HepG2 (cell line): ENCODE results near the gene CA11. TPM values are rescaled to one million over a fixed set of nuclear protein-coding genes. Genes with fewer than 3 reads are reported as not detected.
A peak's percentile ranks its signal among the peaks of the same experiment; 100 is the strongest.

Experiments used
- CREM ChIP-seq, 2 experiments: sonication (generic) in 1 of 2; formaldehyde crosslinking in 1 of 2; IDR thresholded peaks; 2 replicates each; pipeline versions ENCODE4 v1.4.0 to v1.6.1; 2016 to 2020; ENCODE audit warnings: antibody characterized with exemption in 1 of 2, mild to moderate bottlenecking in 1 of 2, missing genetic modification reagents in 1 of 2
- ESRRA ChIP-seq: sonication (generic); formaldehyde crosslinking; IDR thresholded peaks from 2 replicates; pipeline ENCODE4 v1.5.1; 2020; ENCODE audit warnings: mild to moderate bottlenecking, low read depth, missing genetic modification reagents
- FOXJ3 ChIP-seq: sonication (generic); formaldehyde crosslinking; IDR thresholded peaks from 2 replicates; pipeline ENCODE4 v1.4.0; 2020; ENCODE audit warnings: missing genetic modification reagents, mild to moderate bottlenecking, borderline replicate concordance
- FOXP1 ChIP-seq, 2 experiments: fragments of 450-650 bp in 1 of 2; IDR thresholded peaks; 2 replicates each; pipeline ENCODE4 v1.6.1; 2017 to 2018; ENCODE audit warnings: antibody characterized with exemption in 1 of 2
- GZF1 ChIP-seq: sonication (generic); formaldehyde crosslinking; IDR thresholded peaks from 2 replicates; pipeline ENCODE4 v1.5.1; 2020; ENCODE audit warnings: mild to moderate bottlenecking, missing genetic modification reagents
- KLF16 ChIP-seq, 2 experiments: sonication (generic) in 1 of 2; formaldehyde crosslinking in 1 of 2; IDR thresholded peaks; 2 replicates each; pipeline versions ENCODE4 v1.6.1 to v1.8.0; 2016 to 2023; ENCODE audit warnings: missing genetic modification reagents in 2 of 2, missing compliant biosample characterization in 1 of 2
- MAFK ChIP-seq, 2 experiments: IDR thresholded peaks in 1 of 2; conservative IDR thresholded peaks in 1 of 2; 2 replicates each; pipeline ENCODE4 v1.6.1; 2011; ENCODE audit warnings: improper control_type of control experiment in 2 of 2, low read length in 2 of 2
- MLLT10 ChIP-seq: sonication (generic); formaldehyde crosslinking; IDR thresholded peaks from 2 replicates; pipeline ENCODE4 v1.4.0; 2020; ENCODE audit warnings: missing genetic modification reagents
- PCBP2 ChIP-seq: fragments of 200-400 bp; formaldehyde crosslinking; optimal IDR thresholded peaks from 2 replicates; pipeline ENCODE3; 2018; ENCODE audit warnings: low read length, low read depth; ENCODE audit not compliant: poor library complexity, severe bottlenecking
- RCOR2 ChIP-seq: IDR thresholded peaks from 2 replicates; pipeline ENCODE4 v1.6.1; 2016; ENCODE audit warnings: missing biosample characterization, missing genetic modification reagents
- RELA ChIP-seq: sonication (generic); formaldehyde crosslinking; IDR thresholded peaks from 2 replicates; pipeline ENCODE4 v1.4.0; 2020; ENCODE audit warnings: missing genetic modification reagents
- SETDB1 ChIP-seq: sonication (generic); formaldehyde crosslinking; IDR thresholded peaks from 2 replicates; pipeline ENCODE4 v1.5.1; 2020; ENCODE audit warnings: missing genetic modification reagents, mild to moderate bottlenecking, borderline replicate concordance
- SRSF4 ChIP-seq: fragments of 200-400 bp; formaldehyde crosslinking; IDR thresholded peaks from one replicate; pipeline ENCODE4 v1.6.1; 2018; ENCODE audit warnings: mild to moderate bottlenecking, low read depth, low read length, moderate library complexity; ENCODE audit not compliant: poor library complexity, severe bottlenecking
- TBL1XR1 ChIP-seq: fragments of 150-350 bp; IDR thresholded peaks from 2 replicates; pipeline ENCODE4 v1.6.1; 2014; ENCODE audit warnings: borderline replicate concordance, low read length; ENCODE audit not compliant: partially characterized antibody
- ZBTB42 ChIP-seq: sonication (generic); formaldehyde crosslinking; IDR thresholded peaks from 2 replicates; pipeline ENCODE4 v1.5.0; 2020; ENCODE audit warnings: mild to moderate bottlenecking, missing genetic modification reagents
- ZFP1 ChIP-seq: IDR thresholded peaks from 2 replicates; pipeline ENCODE4 v1.6.1; 2016
- ZNF251 ChIP-seq: sonication (generic); formaldehyde crosslinking; IDR thresholded peaks from 2 replicates; pipeline ENCODE4 v1.9.0; 2021; ENCODE audit warnings: mild to moderate bottlenecking, missing genetic modification reagents
- ZNF510 ChIP-seq: sonication (generic); formaldehyde crosslinking; IDR thresholded peaks from 2 replicates; pipeline ENCODE4 v1.4.0; 2020; ENCODE audit warnings: low read depth, mild to moderate bottlenecking, missing genetic modification reagents
- ZNF557 ChIP-seq: sonication (generic); formaldehyde crosslinking; IDR thresholded peaks from 2 replicates; pipeline ENCODE4 v1.4.0; 2020; ENCODE audit warnings: missing genetic modification reagents
- ZNF660 ChIP-seq: sonication (generic); formaldehyde crosslinking; IDR thresholded peaks from 2 replicates; pipeline ENCODE4 v1.5.1; 2020; ENCODE audit warnings: mild to moderate bottlenecking, low read depth, missing genetic modification reagents, borderline replicate concordance
- ZNF678 ChIP-seq: sonication (generic); formaldehyde crosslinking; IDR thresholded peaks from 2 replicates; pipeline ENCODE4 v1.4.0; 2020; ENCODE audit warnings: mild to moderate bottlenecking, missing genetic modification reagents
- polyA plus RNA-seq, 8 experiments: library from polyadenylated mRNA; depleted of rRNA in 3 of 8; stranded (reverse) in 7 of 8; unstranded in 1 of 8; fragments of >200 nt; fragmentation: Illumina TruSeq in 4 of 8; extraction: Trizol in 4 of 8; gene quantifications; 2 replicates each; pipeline versions ENCODE4 v1.2.1 to v1.2.3, GENCODE V29; 2011 to 2016; ENCODE audit warnings: low read depth in 4 of 8, missing spikeins in 1 of 8, mixed read lengths in 1 of 8; ENCODE audit not compliant: insufficient read depth in 1 of 8
- total RNA-seq, 5 experiments: library from RNA; depleted of rRNA; stranded (reverse); fragments of >200 nt; fragmentation: Illumina TruSeq; extraction: Trizol; gene quantifications; 2 replicates each; pipeline ENCODE4 v1.2.3, GENCODE V29; 2016; ENCODE audit warnings: low read depth in 1 of 5
- TF ChIP-seq, protein P1 (sequence below): sonication (generic); formaldehyde crosslinking; IDR thresholded peaks from 2 replicates; pipeline ENCODE4 v1.4.0; 2020; ENCODE audit warnings: mild to moderate bottlenecking, missing genetic modification reagents, borderline replicate concordance
- TF ChIP-seq, protein P2 (sequence below): sonication (generic); formaldehyde crosslinking; conservative IDR thresholded peaks from 2 replicates; pipeline ENCODE4 v1.4.0; 2020; ENCODE audit warnings: missing genetic modification reagents
- TF ChIP-seq, protein P3 (sequence below): sonication (generic); formaldehyde crosslinking; IDR thresholded peaks from 2 replicates; pipeline ENCODE4 v1.5.0; 2020; ENCODE audit warnings: missing genetic modification reagents
- TF ChIP-seq, protein P4 (sequence below): sonication (generic); formaldehyde crosslinking; IDR thresholded peaks from 2 replicates; pipeline ENCODE4 v1.4.0; 2020; ENCODE audit warnings: missing genetic modification reagents

Gene CA11
- total and polyA plus RNA-seq, 2 of the 13 experiments (the other 11 are each of a cell fraction or from before 2014, with no cell fraction given): 0.41 to 0.58 TPM

DNA sequence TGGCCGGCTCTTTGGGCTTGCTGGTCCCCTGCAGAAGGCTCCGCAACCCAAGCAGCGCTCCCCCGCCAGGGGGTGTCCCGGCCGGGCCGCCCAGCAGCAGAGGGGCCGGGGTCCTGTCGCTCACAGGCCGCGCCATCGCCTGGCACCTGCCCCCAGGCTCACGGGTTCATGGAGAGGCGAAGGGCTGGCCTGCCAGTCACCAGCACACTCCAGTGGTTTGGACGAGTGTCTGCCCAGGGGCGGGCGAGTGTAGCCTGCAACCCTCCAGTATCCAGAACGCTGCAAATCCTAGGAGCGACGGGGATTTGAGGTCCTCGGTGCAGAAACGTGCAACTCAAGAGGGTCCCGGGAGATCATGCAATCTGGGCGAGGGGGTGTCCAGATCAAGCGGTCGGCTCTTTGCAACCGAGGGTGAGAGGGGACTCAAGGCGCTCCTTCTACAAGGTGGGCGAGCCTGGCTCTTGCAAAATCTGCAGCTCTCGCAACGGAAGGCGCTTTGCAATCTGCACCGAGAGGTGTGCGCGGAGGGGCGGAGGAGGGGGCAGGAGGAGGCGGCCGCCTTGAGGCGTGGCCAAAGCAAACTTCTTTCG is 9.0 kb downstream of the CA11 start, which contains the start of gene DBP (continued):
- TF ChIP-seq, protein P1, sequence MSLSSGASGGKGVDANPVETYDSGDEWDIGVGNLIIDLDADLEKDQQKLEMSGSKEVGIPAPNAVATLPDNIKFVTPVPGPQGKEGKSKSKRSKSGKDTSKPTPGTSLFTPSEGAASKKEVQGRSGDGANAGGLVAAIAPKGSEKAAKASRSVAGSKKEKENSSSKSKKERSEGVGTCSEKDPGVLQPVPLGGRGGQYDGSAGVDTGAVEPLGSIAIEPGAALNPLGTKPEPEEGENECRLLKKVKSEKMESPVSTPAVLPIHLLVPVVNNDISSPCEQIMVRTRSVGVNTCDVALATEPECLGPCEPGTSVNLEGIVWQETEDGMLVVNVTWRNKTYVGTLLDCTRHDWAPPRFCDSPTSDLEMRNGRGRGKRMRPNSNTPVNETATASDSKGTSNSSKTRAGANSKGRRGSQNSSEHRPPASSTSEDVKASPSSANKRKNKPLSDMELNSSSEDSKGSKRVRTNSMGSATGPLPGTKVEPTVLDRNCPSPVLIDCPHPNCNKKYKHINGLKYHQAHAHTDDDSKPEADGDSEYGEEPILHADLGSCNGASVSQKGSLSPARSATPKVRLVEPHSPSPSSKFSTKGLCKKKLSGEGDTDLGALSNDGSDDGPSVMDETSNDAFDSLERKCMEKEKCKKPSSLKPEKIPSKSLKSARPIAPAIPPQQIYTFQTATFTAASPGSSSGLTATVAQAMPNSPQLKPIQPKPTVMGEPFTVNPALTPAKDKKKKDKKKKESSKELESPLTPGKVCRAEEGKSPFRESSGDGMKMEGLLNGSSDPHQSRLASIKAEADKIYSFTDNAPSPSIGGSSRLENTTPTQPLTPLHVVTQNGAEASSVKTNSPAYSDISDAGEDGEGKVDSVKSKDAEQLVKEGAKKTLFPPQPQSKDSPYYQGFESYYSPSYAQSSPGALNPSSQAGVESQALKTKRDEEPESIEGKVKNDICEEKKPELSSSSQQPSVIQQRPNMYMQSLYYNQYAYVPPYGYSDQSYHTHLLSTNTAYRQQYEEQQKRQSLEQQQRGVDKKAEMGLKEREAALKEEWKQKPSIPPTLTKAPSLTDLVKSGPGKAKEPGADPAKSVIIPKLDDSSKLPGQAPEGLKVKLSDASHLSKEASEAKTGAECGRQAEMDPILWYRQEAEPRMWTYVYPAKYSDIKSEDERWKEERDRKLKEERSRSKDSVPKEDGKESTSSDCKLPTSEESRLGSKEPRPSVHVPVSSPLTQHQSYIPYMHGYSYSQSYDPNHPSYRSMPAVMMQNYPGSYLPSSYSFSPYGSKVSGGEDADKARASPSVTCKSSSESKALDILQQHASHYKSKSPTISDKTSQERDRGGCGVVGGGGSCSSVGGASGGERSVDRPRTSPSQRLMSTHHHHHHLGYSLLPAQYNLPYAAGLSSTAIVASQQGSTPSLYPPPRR: no peak
- TF ChIP-seq, protein P2, sequence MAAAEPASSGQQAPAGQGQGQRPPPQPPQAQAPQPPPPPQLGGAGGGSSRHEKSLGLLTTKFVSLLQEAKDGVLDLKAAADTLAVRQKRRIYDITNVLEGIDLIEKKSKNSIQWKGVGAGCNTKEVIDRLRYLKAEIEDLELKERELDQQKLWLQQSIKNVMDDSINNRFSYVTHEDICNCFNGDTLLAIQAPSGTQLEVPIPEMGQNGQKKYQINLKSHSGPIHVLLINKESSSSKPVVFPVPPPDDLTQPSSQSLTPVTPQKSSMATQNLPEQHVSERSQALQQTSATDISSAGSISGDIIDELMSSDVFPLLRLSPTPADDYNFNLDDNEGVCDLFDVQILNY: no peak
- TF ChIP-seq FOXP1 (IDR thresholded peaks at IDR 0.05): no peak
- TF ChIP-seq FOXP1 (CRISPR knock-in tag; IDR thresholded peaks at IDR 0.05): no peak
- no peak for TF ChIP-seq ZNF251 (CRISPR knock-in tag)
- TF ChIP-seq KLF16 (CRISPR knock-in tag; IDR thresholded peaks at IDR 0.05): no peak
- no peak for TF ChIP-seq TBL1XR1
- no peak for TF ChIP-seq ZNF510
- no peak for TF ChIP-seq CREM (IDR thresholded peaks at IDR 0.05)
- no peak for TF ChIP-seq CREM (CRISPR knock-in tag; IDR thresholded peaks at IDR 0.05)
- no peak for TF ChIP-seq ESRRA (CRISPR knock-in tag)
- TF ChIP-seq RCOR2 (CRISPR knock-in tag): no peak
- TF ChIP-seq ZNF557: no peak
- no peak for TF ChIP-seq PCBP2
- no peak for TF ChIP-seq SRSF4
- TF ChIP-seq, protein P3, sequence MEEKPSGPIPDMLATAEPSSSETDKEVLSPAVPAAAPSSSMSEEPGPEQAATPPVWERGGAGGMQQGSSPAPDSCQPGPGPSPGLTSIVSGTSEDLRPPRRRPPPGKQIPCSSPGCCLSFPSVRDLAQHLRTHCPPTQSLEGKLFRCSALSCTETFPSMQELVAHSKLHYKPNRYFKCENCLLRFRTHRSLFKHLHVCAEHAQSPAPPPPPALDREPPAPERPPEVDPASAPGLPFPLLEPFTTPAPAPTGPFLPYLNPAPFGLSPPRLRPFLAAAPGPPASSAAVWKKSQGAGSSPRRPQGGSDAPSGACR (CRISPR knock-in tag): peak; percentile 6; the same call in 1 of the 2 replicates
- TF ChIP-seq MAFK (conservative IDR thresholded peaks at IDR 0.05 in 1 of 2, IDR thresholded peaks at IDR 0.05 in 1 of 2; ENCODE audit: low read length in 2 of 2): no peak
- 0 out of 2 replicates have a peak, but pooled peaks have one; percentile 2 for TF ChIP-seq ZNF678 (CRISPR knock-in tag)
- no peak for TF ChIP-seq ZFP1 (CRISPR knock-in tag)
- no peak for TF ChIP-seq FOXJ3 (CRISPR knock-in tag)
- no peak for TF ChIP-seq SETDB1 (CRISPR knock-in tag)
- TF ChIP-seq, protein P4, sequence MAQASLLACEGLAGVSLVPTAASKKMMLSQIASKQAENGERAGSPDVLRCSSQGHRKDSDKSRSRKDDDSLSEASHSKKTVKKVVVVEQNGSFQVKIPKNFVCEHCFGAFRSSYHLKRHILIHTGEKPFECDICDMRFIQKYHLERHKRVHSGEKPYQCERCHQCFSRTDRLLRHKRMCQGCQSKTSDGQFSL: 0 out of 2 replicates have a peak, but pooled peaks have one; percentile 20
- no peak for TF ChIP-seq RELA
- no peak for TF ChIP-seq ZBTB42 (CRISPR knock-in tag)
- TF ChIP-seq MLLT10 (CRISPR knock-in tag): no peak
- TF ChIP-seq ZNF660 (CRISPR knock-in tag): no peak
- no peak for TF ChIP-seq GZF1 (CRISPR knock-in tag)
